HG03175 (cell line): ENCODE measurements around the gene PUSL1.
A peak's percentile ranks its signal among the peaks of the same experiment; 100 is the strongest.

Source experiments
- ATAC-seq: cut with Tn5 transposase; IDR thresholded peaks from one replicate; pipeline ENCODE4 v1.9.1; 2021; ENCODE audit warnings: mild to moderate bottlenecking, moderate library complexity; ENCODE audit not compliant: unreplicated experiment

The PUSL1 gene

DNA sequence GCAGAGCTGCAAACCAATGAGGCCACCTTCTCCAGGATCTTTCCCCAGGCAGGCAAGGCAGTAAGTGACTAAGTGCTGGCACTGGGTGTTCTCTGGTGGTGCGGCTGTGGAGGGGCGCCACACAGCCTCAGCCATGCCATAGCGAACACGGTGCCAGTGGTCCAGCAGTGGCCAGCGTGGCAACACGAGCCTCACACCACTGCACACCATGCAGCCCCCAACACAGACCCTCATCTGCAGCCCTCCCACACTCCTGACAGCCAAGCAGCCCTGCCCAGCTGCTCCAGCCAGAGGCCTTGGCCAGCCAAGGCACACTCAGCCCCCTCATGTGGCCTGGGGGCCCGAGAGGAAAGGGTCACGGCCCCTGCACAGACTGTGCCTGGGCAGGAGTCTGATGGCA is 13.1 kb downstream of the PUSL1 start:
- ATAC-seq, result no peak

DNA sequence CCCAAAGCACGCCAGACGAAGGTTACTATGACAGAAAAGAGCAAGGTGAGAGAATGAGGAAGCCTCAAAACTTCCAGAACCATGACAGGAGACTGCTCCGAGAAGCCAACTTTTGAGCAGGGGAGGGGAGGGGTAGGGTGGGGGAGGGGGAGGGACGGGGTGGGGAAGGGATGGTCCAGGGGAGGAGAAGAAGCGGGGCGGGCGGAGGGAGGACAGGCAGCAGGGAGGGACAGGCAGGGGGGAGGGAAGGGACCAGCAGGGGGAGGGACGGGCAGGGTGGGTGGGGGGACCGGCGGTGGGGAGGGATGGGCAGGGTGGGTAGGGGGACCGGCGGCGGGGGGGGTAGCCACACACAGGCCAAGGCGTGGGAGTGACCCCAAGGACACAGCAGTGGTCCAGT is 14.0 kb downstream of the PUSL1 start:
- ATAC-seq, result no peak

DNA sequence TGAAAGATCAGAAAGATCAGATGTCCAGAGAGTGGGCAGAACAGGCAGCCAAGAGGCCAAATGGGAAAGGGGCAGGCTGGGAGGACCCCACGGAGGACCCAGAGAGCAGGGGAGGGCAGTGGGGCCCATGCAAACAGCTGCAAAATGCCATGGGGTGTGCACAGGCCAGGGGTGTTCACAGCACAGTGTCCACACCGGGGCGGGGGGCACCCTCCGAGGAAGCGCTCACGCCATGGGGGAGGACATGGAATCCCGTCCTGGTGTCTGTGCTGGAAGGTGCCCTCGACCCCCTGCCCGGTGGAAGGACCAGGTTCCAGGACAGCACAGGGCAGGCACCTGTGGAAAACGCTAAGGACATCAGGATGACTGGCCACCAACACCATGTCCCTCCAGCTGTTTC is 14.6 kb downstream of the PUSL1 start:
- no peak for ATAC-seq

DNA sequence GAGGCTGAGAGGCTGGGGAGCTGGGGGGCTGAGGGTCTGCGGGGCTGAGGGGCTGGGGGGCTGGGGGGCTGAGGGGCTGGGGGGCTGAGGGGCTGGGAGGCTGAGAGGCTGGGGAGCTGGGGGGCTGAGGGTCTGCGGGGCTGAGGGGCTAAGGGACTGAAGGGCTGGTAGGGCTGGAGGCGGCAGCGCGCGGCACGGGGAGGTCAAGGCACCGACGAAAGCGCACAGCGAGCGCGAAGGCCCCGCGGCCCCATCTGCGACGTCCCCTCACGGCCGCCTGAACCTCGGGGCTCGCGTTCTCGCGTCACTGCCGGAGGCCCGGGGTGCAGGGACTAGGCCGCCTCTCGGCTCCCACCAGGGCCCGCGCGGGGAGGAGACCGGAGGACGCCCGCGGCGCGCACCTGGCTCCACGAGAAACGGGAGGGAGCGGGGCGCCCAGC is 15.7 kb downstream of the PUSL1 start:
- no peak for ATAC-seq

DNA sequence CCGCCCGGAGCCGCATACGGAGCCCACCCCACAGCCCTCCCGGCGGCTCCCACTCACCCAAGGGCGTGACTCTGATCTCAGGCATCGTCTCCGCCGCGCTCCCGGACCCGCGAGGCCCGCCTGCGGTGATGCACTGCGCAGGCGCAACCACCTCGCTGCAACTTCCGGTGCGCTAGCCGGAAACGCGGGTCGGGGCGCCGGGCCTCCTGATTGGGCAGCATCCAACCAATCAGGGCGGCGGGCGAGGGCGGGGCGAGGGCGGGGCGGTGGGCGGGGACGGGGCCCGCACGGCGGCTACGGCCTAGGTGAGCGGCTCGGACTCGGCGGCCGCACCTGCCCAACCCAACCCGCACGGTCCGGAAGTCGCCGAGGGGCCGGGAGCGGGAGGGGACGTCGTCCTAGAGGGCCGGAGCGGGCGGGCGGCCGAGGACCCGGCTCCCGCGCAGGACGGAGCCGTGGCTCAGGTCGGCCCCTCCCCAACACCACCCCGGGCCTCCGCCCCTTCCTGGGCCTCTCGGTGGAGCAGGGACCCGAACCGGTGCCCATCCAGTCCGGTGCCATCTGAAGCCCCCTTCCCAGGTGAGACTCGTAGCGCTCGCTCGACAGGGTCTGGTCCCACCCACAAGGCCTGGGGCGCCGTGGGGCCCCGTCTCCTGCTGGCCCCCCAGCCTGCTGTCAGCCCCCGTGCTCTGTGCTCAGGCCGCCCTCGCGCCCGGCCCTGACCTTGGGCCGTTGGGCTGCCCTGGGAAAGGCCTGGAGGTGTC is 16.3 kb downstream of the PUSL1 start, which contains the start of the genes CPTP and INTS11:
Gene CPTP, plus strand, starts transcription at position 279 of the 764 bp plus-strand sequence. CDS start 2,109 bp downstream, outside the sequence.
Gene INTS11, minus strand, starts transcription at position 137 of the 764 bp plus-strand sequence. Its CDS starts 52 bp downstream, at position 85.
- peak; percentile 81 for ATAC-seq

DNA sequence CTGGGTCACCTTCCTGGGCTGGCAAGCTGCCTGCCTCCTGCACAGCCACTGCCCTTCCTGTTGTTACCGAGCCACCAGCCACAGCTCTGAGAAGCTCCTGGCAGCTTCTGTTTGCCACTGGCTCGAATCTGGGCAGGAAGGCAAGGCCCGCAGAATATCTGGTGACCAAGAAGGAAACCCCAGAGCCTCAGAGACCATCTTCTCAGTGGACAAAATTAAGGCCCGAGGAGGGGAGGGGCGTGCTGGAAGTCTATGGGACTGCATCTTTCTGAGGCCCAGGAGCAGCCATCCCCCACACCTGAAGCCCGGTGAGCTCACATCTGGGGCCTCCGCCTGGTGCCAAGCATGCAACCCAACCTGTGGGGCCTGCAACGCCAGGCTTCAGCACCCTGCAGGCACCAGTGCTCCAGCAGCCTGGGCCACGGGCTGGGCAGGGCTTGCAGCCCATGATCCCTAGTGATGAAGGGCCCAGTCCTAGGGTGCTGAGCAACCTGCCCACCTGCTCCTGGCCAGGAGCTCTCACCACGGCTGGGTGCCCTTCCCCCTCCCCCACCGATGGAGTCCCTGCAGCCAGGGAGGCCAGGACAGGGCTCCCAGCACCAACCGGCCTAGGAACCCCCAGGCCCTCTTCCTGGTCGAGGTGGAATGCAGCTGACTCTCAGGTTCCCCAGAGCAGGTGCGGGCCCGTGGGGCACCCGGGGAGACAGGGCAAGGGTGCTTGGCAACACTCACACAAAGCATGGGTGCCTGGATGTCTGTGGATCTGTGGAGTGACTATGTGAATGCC is 17.1 kb downstream of the PUSL1 start:
- ATAC-seq, result no peak

DNA sequence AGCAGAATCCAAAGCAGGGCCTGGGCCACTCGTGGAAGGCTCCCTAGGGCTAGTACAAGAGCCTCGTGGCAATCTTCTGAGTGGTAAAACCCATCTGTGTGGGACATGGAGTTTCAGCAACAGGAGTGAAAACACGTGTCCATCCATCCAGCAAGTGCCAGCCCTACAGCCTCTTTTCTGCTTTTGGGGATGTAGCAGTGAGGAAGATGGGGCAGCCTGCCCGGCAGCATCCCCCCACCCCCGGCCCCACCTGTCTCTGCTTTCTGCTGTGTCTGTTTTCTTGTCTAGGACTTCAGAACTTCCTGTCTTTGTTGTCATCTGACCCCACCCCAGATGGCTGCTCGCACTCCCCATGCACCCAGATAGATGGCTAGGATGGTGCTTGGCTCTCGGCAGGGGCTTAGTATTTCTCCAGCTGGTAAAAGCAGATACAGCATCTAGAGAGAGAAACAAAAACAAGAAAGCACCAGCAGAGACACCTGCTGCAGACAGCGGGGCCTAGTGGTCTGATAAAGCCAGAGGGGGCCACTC is 17.7 kb downstream of the PUSL1 start:
- no peak for ATAC-seq

DNA sequence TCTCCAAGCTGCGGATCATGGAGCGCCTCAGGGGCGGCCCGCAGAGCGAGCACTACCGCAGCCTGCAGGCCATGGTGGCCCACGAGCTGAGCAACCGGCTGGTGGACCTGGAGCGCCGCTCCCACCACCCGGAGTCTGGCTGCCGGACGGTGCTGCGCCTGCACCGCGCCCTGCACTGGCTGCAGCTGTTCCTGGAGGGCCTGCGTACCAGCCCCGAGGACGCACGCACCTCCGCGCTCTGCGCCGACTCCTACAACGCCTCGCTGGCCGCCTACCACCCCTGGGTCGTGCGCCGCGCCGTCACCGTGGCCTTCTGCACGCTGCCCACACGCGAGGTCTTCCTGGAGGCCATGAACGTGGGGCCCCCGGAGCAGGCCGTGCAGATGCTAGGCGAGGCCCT is 18.9 kb downstream of the PUSL1 start:
- ATAC-seq, result no peak

DNA sequence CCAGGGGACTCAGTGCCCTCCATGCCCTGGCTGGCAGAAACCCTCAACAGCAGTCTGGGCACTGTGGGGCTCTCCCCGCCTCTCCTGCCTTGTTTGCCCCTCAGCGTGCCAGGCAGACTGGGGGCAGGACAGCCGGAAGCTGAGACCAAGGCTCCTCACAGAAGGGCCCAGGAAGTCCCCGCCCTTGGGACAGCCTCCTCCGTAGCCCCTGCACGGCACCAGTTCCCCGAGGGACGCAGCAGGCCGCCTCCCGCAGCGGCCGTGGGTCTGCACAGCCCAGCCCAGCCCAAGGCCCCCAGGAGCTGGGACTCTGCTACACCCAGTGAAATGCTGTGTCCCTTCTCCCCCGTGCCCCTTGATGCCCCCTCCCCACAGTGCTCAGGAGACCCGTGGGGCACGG is 19.9 kb downstream of the PUSL1 start:
- no peak for ATAC-seq

DNA sequence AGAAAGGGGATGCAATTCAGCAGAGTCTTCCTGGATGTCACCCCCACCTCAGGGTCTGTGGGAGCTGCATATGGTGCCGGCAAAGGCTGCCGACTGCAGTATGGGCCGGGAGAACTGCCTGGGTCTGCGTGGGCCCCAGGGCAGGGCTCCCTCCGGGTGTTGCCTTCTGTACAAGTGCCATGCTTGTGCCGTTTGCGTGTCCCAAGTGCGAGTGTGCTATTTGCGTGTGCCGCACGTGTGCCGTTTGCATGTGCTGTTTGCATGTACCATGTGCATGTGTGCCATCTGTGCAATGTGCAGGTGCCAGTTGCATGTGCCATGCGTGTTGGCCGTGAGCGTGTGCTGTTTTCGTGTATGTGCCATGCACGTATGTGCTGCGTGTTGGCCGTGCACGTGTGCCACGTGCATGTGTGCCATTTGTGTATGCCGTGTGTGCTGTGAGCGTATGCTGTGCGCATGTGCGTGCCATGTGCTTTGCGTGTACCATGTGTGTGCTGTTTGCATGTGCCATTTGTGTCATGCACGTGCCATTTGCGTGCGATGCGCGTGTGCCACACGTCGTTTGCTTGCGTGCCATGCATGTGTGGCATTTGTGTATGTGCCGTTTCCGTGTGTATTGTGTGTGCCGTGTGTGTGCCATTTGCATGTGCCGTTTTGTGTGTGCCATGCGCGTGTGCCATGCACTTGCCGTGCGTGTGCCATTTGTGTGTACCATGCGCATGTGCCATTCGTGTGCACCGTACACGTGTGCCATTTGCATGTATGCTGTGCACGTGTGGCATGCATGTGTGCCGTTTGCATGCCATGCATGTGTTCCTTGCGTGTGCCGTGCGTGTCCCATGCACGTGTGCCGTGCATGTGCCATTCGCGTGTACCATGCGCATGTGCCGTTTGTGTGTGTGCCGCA is 21.2 kb downstream of the PUSL1 start:
- ATAC-seq, result no peak

DNA sequence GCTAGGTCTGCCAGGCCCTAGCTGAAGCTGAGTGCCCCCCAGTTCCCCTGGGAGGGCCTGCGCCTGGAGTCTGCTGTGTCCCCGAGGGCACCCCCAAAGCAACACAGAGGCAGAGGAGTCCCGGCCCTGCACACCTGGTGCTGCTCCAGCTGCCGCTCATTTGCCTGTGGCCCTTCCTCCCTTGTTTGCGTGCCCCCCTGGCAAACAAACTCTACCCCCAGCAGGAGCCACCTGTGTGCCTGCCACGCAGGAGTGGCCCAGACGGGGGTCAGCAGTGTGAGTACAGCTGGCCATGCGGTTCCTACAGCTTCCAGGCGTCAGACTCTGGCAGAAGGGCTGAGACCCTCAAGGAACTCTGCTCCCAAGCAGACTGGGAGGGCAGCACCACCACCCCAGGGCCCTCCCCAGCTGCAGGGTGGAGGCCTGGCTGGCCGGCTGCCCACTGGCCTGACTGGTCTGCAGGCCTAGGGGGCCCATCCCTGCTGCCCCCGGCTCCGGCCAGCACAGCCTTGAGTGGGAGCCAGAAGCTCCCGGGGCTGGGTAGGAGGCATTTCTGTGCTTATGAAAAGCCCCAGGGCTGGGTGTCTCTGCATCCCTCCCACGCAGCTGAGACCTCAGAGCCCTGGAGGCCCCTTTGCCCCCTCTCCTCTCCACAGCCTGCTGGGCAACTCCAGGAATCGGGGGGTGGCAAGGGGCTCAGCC is 22.1 kb downstream of the PUSL1 start:
- no peak for ATAC-seq

DNA sequence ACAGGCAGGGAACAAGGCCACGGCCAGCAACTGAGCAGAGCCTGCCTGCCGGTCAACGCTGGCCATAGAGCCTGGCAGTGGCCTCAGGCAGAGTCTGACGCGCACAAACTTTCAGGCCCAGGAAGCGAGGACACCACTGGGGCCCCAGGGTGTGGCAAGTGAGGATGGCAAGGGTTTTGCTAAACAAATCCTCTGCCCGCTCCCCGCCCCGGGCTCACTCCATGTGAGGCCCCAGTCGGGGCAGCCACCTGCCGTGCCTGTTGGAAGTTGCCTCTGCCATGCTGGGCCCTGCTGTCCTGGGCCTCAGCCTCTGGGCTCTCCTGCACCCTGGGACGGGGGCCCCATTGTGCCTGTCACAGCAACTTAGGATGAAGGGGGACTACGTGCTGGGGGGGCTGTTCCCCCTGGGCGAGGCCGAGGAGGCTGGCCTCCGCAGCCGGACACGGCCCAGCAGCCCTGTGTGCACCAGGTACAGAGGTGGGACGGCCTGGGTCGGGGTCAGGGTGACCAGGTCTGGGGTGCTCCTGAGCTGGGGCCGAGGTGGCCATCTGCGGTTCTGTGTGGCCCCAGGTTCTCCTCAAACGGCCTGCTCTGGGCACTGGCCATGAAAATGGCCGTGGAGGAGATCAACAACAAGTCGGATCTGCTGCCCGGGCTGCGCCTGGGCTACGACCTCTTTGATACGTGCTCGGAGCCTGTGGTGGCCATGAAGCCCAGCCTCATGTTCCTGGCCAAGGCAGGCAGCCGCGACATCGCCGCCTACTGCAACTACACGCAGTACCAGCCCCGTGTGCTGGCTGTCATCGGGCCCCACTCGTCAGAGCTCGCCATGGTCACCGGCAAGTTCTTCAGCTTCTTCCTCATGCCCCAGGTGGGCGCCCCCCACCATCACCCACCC is 22.9 kb downstream of the PUSL1 start, which contains the start of gene TAS1R3:
Gene TAS1R3, plus strand, starts transcription at position 213 of the 898 bp plus-strand sequence. Its CDS starts 66 bp downstream, at position 279.
- no peak for ATAC-seq

DNA sequence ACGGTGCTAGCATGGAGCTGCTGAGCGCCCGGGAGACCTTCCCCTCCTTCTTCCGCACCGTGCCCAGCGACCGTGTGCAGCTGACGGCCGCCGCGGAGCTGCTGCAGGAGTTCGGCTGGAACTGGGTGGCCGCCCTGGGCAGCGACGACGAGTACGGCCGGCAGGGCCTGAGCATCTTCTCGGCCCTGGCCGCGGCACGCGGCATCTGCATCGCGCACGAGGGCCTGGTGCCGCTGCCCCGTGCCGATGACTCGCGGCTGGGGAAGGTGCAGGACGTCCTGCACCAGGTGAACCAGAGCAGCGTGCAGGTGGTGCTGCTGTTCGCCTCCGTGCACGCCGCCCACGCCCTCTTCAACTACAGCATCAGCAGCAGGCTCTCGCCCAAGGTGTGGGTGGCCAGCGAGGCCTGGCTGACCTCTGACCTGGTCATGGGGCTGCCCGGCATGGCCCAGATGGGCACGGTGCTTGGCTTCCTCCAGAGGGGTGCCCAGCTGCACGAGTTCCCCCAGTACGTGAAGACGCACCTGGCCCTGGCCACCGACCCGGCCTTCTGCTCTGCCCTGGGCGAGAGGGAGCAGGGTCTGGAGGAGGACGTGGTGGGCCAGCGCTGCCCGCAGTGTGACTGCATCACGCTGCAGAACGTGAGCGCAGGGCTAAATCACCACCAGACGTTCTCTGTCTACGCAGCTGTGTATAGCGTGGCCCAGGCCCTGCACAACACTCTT is 23.8 kb downstream of the PUSL1 start:
- ATAC-seq, result no peak

DNA sequence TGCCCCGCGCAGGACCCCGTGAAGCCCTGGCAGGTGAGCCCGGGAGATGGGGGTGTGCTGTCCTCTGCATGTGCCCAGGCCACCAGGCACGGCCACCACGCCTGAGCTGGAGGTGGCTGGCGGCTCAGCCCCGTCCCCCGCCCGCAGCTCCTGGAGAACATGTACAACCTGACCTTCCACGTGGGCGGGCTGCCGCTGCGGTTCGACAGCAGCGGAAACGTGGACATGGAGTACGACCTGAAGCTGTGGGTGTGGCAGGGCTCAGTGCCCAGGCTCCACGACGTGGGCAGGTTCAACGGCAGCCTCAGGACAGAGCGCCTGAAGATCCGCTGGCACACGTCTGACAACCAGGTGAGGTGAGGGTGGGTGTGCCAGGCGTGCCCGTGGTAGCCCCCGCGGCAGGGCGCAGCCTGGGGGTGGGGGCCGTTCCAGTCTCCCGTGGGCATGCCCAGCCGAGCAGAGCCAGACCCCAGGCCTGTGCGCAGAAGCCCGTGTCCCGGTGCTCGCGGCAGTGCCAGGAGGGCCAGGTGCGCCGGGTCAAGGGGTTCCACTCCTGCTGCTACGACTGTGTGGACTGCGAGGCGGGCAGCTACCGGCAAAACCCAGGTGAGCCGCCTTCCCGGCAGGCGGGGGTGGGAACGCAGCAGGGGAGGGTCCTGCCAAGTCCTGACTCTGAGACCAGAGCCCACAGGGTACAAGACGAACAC is 24.5 kb downstream of the PUSL1 start:
- no peak for ATAC-seq

DNA sequence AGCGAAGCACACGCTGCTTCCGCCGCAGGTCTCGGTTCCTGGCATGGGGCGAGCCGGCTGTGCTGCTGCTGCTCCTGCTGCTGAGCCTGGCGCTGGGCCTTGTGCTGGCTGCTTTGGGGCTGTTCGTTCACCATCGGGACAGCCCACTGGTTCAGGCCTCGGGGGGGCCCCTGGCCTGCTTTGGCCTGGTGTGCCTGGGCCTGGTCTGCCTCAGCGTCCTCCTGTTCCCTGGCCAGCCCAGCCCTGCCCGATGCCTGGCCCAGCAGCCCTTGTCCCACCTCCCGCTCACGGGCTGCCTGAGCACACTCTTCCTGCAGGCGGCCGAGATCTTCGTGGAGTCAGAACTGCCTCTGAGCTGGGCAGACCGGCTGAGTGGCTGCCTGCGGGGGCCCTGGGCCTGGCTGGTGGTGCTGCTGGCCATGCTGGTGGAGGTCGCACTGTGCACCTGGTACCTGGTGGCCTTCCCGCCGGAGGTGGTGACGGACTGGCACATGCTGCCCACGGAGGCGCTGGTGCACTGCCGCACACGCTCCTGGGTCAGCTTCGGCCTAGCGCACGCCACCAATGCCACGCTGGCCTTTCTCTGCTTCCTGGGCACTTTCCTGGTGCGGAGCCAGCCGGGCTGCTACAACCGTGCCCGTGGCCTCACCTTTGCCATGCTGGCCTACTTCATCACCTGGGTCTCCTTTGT is 25.3 kb downstream of the PUSL1 start:
- no peak for ATAC-seq

DNA sequence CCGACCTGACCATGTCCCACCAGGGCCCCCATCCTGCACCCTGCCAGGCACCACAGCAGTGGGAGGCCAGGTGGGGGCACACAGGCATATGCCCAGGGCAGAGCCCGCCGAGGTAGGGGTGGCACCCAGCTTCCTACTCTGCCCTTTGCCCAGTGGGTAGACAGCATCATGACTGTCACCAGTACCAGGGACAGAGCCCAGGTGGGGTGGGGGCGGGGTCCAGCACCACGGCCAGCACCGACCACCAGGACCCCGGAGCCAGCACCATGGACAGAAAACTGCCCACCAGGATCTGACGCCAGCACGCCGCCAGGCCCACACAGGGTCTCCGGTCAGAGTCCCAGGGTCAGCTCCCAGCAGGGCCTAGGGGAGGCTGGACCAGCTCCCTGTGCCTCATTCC is 26.4 kb downstream of the PUSL1 start:
- no peak for ATAC-seq

DNA sequence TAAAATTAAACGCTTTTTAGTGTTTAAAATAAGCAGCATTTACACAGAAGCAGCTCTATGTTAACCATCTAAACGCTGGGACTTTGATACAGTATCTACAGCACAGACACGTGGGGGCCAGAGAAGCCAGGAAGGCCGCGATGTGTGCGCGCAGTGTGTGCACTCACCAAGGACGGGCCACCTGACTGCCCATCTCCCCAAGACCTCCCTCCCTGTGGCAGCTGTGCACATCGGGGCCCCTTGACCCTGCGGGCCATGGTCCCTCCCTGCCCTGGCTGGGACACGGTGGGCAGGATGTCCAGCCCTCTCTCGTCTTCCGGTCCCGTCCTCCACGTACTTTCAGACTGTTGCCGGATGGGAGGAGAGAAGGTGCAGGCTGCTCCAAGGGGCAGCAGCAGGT is 26.9 kb downstream of the PUSL1 start:
- no peak for ATAC-seq
